ENCODE results near the gene KRTAP4-5.
"Not testable (repeated sequence)": the region's sequence is repeated elsewhere in the genome, so short reads cannot be mapped to it uniquely, and the experiment has no call there.

Gene KRTAP4-5

DNA sequence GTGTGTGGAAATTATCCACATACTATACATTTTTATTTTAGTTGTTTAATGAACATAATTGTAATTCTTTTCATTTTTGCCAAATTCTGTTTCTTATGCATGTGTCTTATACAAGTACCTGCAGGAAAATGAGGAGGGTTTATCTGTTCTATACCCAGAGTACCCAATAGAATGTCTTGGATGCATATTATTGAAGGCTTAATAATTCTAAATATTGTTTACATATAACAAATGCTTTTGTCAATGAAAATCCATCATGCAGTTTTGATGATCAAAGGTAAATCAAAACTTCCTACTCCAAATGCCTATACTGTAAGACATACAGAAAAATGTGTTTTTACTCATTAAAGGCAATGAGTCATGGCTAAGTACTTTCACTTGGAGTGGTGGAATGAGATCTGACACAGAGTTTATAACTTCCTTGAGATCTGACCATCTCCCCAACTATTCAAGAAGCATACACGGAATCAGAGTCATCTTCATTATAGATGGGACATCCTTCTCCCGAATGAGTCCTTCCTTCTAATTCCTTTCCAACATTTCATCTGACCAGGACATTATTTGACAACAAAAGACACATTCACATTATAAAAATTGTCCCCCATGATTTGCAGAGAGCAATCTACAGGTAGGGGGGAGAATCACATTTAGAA, 45.1 kb downstream of the KRTAP4-5 start:
- not testable (repeated sequence) for ATAC-seq

DNA sequence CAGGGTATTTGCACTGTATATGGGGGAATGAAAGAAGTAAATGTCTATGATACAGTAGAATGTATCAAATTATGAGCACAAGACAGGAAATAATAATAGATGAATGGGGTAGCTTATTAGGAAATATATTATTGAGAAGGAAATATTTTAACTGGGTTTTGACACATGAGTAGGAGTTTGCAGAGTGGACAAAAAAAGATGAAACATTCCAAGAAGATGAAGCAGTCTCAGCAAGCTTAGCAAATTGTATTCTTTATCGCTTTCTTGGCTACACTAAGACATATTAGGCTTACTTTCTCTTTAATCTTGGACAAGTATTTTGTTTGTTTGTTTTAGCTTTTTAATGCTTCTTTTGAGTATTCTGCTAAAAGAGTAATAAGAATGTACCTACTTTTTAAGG, 45.7 kb downstream of the KRTAP4-5 start:
- Mint-ChIP-seq H3K9me3 (peaks cover 0 to 5% of the 10 kb centered on the region in 2 donors), H3K27ac (no peak overlapping the region), H3K27me3 (no peaks in the 10 kb centered on the region), H3K4me3 (no peak overlapping the region), H3K4me1 (peaks cover 27% of the 10 kb centered on the region)
- ATAC-seq (no peak), DNase-seq (no peak)

More for the DNA sequence above, 45.1 kb downstream of the KRTAP4-5 start:
- not testable (repeated sequence) for DNase-seq, H3K27ac Mint-ChIP-seq, H3K9me3 Mint-ChIP-seq, H3K4me3 Mint-ChIP-seq, H3K27me3 Mint-ChIP-seq
- peaks cover 28% of the 10 kb centered on the region for H3K4me1 Mint-ChIP-seq

DNA sequence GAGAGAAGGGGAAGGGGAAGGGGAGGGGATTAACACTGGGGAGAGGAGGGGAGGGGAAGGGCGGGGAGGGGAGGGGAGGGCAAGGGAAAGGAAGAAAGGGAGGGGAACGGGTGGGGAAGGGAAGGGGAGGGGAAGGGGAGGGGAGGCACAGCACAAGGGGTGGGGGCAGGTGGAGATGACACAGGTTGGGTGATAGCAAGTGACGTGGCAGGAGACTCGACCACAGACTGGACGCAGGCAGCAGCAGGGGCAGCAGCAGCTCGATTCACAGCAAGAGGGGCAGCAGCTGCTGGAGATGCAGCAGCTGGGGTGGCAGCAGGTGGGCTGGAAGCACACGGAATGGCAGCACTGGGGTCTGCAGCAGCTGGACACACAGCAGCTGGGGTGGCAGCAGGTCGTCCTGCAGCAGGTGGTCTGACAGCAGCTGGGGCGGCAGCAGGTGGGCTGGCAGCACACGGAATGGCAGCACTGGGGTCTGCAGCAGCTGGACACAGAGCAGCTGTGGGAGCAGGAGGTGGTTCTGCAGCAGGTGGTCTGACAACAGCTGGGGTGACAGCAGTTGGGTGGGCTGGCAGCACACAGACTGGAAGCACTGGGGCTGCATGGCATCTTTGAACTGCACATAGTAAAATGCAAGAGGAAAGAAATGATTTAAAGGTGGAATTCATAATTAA, 47.9 kb downstream of the KRTAP4-5 start, which contains the start of gene KRTAP4-16:
Gene KRTAP4-16 (minus strand): TSS at position 624 of the 674 bp plus-strand sequence. CDS start 0 bp downstream, at position 624.
- DNase-seq = no peak
- no peaks in the 10 kb centered on the region for H3K9me3 Mint-ChIP-seq
- peaks cover 11% of the 10 kb centered on the region for H3K27me3 Mint-ChIP-seq
- H3K4me3 Mint-ChIP-seq = no peak within 1 kb of the TSS
- H3K27ac Mint-ChIP-seq = no peak within 1 kb of the TSS
- ATAC-seq = no peak
- H3K4me1 Mint-ChIP-seq = peaks cover 12% of the 10 kb centered on the region

DNA sequence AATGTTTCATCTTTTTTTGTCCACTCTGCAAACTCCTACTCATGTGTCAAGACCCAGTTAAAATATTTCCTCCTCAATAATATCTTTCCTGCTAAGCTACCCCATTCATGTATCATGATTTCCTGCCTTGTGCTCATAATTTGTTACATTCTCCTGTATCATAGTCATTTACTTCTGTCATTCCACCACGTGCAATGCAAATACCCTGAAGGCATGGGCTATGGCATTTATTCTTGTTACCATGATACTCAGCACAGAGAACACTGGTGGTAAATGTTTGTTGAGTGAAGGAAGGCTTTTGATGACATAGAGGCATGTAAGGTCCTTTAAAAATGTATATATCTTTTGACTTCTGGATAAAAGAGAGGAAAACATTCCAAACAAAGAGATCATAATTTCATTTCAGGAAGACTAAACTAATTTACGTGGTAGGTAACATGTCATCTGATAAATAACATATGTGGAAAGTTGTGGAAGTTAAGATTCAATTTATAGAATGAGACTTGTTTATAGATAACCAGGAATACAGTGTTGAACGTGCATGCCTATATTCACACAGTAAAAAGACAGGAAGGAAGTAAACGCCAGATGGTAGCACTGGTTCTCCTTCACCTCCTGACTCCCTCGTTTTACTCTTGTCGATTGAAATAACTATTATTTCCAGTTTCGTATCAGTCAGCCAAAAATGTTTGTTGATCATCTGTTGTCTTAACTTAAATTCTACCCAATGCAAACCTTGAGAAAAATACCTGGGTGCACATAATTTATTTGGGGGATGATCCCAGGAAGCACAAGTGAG, 49.7 kb downstream of the KRTAP4-5 start:
- not testable (repeated sequence) for H3K4me3 Mint-ChIP-seq, ATAC-seq, DNase-seq, H3K9me3 Mint-ChIP-seq, H3K27ac Mint-ChIP-seq
- H3K4me1 Mint-ChIP-seq = peaks cover 12% of the 10 kb centered on the region
- H3K27me3 Mint-ChIP-seq = peaks cover 11% of the 10 kb centered on the region
